ENCODE data around the gene TTI1.
A peak's percentile ranks its signal among the peaks of the same experiment; 100 is the strongest.

Gene TTI1

GRCh38 chr20:38008233-38008944 is 24.9 kb downstream of the TTI1 start:
- no peak for DNase-seq

GRCh38 chr20:38007526-38007925 is 25.7 kb downstream of the TTI1 start:
- no peak for DNase-seq

- DNase-seq: no peak
Observed at GRCh38 chr20:38005903-38006302, 27.4 kb downstream of the TTI1 start.

- DNase-seq: no peak
Observed at GRCh38 chr20:38004416-38004815, 28.8 kb downstream of the TTI1 start.

GRCh38 chr20:38002422-38002821 is 30.8 kb downstream of the TTI1 start:
- DNase-seq: no peak

GRCh38 chr20:38001981-38002380 is 31.3 kb downstream of the TTI1 start:
- DNase-seq: no peak

GRCh38 chr20:38001173-38001875 is 31.9 kb downstream of the TTI1 start:
- no peak for DNase-seq

GRCh38 chr20:38000293-38000692 is 33.0 kb downstream of the TTI1 start:
- no peak for DNase-seq

- no peak for DNase-seq
Observed at GRCh38 chr20:37999526-38000263, 33.6 kb downstream of the TTI1 start.

GRCh38 chr20:37997516-37997915 is 35.7 kb downstream of the TTI1 start:
- DNase-seq: no peak

GRCh38 chr20:37995856-37996605 is 37.2 kb downstream of the TTI1 start:
- DNase-seq: no peak

- DNase-seq: peak; percentile 36
Observed at GRCh38 chr20:37994512-37994911, 38.7 kb downstream of the TTI1 start.

- peak; percentile 62 for DNase-seq
Observed at GRCh38 chr20:37992802-37993409, 40.4 kb downstream of the TTI1 start.

- no peak for DNase-seq
Observed at GRCh38 chr20:37991908-37992307, 41.3 kb downstream of the TTI1 start.

GRCh38 chr20:37991157-37991866 is 41.9 kb downstream of the TTI1 start:
- no peak for DNase-seq

GRCh38 chr20:37990571-37991151 is 42.6 kb downstream of the TTI1 start:
- no peak for DNase-seq

- DNase-seq: no peak
Observed at GRCh38 chr20:37989601-37990295, 43.5 kb downstream of the TTI1 start.

GRCh38 chr20:37988306-37988954 is 44.8 kb downstream of the TTI1 start:
- DNase-seq: no peak

- no peak for DNase-seq
Observed at GRCh38 chr20:37987602-37988290, 45.5 kb downstream of the TTI1 start.
